Endodermal cell (in vitro differentiated cells): ENCODE results near the gene NFATC1. TPM values are rescaled to one million over a fixed set of nuclear protein-coding genes. Genes with fewer than 3 reads are reported as not detected.

Experiments
- DNase-seq: peaks from one replicate; pipeline ENCODE4 v3.0.0-alpha.2; 2017
- H3K27ac ChIP-seq: 2 replicates; pipeline ENCODE4 v1.5.1; 2013; ENCODE audit warnings: mild to moderate bottlenecking, low read depth, low read length, moderate library complexity
- H3K27me3 ChIP-seq: 2 replicates; pipeline ENCODE4 v1.6.1; 2013; ENCODE audit warnings: mild to moderate bottlenecking, low read length, moderate library complexity; ENCODE audit not compliant: insufficient read depth, control insufficient read depth, poor library complexity, severe bottlenecking
- H3K36me3 ChIP-seq: 2 replicates; pipeline ENCODE4 v1.7.0; 2013; ENCODE audit warnings: mild to moderate bottlenecking, low read length, moderate library complexity; ENCODE audit not compliant: control insufficient read depth, insufficient read depth
- H3K4me1 ChIP-seq: one replicate; pipeline ENCODE4 v1.7.0; 2013; ENCODE audit warnings: low read length; ENCODE audit not compliant: control insufficient read depth, insufficient read depth
- H3K4me3 ChIP-seq: 2 replicates; pipeline ENCODE4 v1.5.1; 2013; ENCODE audit warnings: mild to moderate bottlenecking, low read length, moderate library complexity
- H3K9ac ChIP-seq: 2 replicates; pipeline ENCODE4 v1.6.1; 2013; ENCODE audit warnings: mild to moderate bottlenecking, low read length, moderate library complexity; ENCODE audit not compliant: poor library complexity, severe bottlenecking; ENCODE audit errors: extremely low read depth
- H3K9me3 ChIP-seq: 2 replicates; pipeline ENCODE4 v1.6.1; 2013; ENCODE audit warnings: mild to moderate bottlenecking, low read length, moderate library complexity; ENCODE audit not compliant: control insufficient read depth
- H3K27ac Mint-ChIP-seq: 2 replicates; pipeline ENCODE4 v1.8.0; 2020; ENCODE audit warnings: mixed read lengths
- H3K27me3 Mint-ChIP-seq: 2 replicates; pipeline ENCODE4 v1.8.0; 2021; ENCODE audit warnings: mild to moderate bottlenecking, mixed read lengths; ENCODE audit not compliant: insufficient read depth
- H3K36me3 Mint-ChIP-seq: 2 replicates; pipeline ENCODE4 v1.8.0; 2020; ENCODE audit warnings: low read depth, mixed read lengths
- H3K4me1 Mint-ChIP-seq: 2 replicates; pipeline ENCODE4 v1.8.0; 2020; ENCODE audit warnings: mixed read lengths
- H3K4me3 Mint-ChIP-seq: 2 replicates; pipeline ENCODE4 v1.8.0; 2020; ENCODE audit warnings: mild to moderate bottlenecking, moderate library complexity, mixed read lengths
- H3K9me3 Mint-ChIP-seq: 2 replicates; pipeline ENCODE4 v1.8.0; 2020; ENCODE audit warnings: mild to moderate bottlenecking, mixed read lengths
- CTCF ChIP-seq: fragments of 200-600 bp; sonication (generic); conservative IDR thresholded peaks from 2 replicates; pipeline ENCODE4 v1.5.0; 2021; ENCODE audit warnings: antibody characterized with exemption, mild to moderate bottlenecking
- WGBS, 2 experiments: methylation state at CpG; one replicate each; pipeline versions ENCODE4 v1.1.5 to v1.1.7; 2013; ENCODE audit warnings: missing lambda C conversion rate in 2 of 2, mixed read lengths in 1 of 2; ENCODE audit not compliant: insufficient coverage in 1 of 2, insufficient read length in 1 of 2; 5-methylcytosine and 5-hydroxymethylcytosine counted together
- total RNA-seq, 2 donors: library from RNA; stranded (reverse); fragmentation: NEBNext Ultra II Directional in 1 of 2; extraction: Animal tissue kit (Norgen Biotek cat#: 25700) in 1 of 2; gene quantifications; 2 replicates in 1 of 2; 3 replicates in 1 of 2; pipeline ENCODE4 v1.2.1, GENCODE V29; 2021

Gene NFATC1
- total RNA-seq, 2 donors from 2014 or later, result 23.4 to 32.5 TPM

DNA sequence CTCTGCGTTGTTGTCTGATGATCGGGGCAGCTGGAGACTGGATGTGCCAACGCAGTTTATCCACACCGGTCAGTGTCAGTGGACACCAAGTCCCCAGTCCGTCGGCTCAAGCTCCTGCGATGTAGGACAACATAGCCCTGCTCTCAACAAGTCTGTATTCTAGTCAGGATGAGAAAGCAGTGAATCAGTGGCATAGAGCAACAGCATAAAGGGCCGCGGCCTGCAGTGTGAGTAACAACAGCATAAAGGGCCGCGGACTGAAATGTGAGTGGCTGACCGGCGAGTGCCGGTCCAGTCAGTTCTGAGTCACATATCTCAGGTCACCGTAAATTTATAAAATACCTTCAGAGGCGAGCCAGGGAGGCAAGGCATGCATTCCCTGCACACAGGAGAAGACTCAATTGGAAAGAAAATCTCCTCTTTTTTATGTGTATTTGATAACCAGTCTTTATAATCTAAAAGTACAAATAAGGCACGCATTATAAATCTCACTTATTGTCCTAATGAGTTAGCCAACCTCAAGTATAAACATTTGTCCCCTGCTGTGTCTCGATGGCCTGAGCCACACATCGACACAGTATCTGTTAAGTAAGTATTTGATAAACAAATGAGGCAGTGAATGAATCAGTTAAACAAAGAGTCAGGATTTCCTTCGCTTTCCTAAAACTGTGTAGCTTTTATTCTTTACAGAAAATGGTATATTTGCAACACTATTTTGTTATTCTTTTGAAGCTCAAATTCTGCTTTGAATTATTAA, 33.8 kb upstream of the NFATC1 start:
- 87 to 89% methylated on average over 18 to 20 of the region's 20 CpGs for WGBS, 2 experiments
- H3K4me3 Mint-ChIP-seq, result no peak overlapping the region
- H3K4me1 Mint-ChIP-seq, result peaks cover 2% of the 10 kb centered on the region
- DNase-seq, result peak; percentile 31
- Histone ChIP-seq H3K4me1 (no peaks in the 10 kb centered on the region), H3K27me3 (no peaks in the 10 kb centered on the region), H3K9me3 (no peaks in the 10 kb centered on the region), H3K9ac (no peak overlapping the region), H3K36me3 (peaks cover 17% of the 10 kb centered on the region), H3K27ac (no peak overlapping the region), H3K4me3 (no peak overlapping the region)
- peaks cover 50% of the 10 kb centered on the region for H3K36me3 Mint-ChIP-seq
- H3K27ac Mint-ChIP-seq, result no peak overlapping the region
- no peaks in the 10 kb centered on the region for H3K27me3 Mint-ChIP-seq
- no peak for TF ChIP-seq CTCF
- peaks cover 3% of the 10 kb centered on the region for H3K9me3 Mint-ChIP-seq

DNA sequence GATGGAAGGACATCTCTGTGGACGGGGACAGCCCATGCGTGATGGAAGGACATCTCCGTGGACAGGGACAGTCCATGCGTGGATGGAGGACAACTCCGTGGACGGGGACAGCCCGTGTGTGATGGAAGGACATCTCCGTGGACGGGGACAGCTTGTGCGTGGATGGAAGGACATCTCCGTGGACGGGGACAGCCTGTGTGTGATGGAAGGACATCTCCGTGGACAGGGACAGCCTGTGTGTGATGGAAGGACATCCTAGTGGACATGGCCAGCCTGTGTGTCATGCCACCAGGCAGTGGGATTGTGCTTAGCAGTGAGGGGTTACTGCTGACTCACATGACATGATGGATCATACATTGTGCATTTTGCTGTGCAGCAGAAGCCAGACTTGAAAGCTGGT, 30.0 kb upstream of the NFATC1 start:
- H3K9ac ChIP-seq, result no peak overlapping the region
- Mint-ChIP-seq H3K4me1 (peaks cover 2% of the 10 kb centered on the region), H3K27me3 (no peaks in the 10 kb centered on the region), H3K36me3 (peaks cover 47% of the 10 kb centered on the region), H3K27ac (no peak overlapping the region), H3K4me3 (no peak overlapping the region), H3K9me3 (peaks cover 3% of the 10 kb centered on the region)
- H3K27ac ChIP-seq, result no peak overlapping the region
- H3K4me1 ChIP-seq, result no peaks in the 10 kb centered on the region
- no peaks in the 10 kb centered on the region for H3K9me3 ChIP-seq
- H3K27me3 ChIP-seq, result no peaks in the 10 kb centered on the region
- TF ChIP-seq CTCF, result no peak
- 95 to 97% methylated on average over 12 to 13 of the region's 13 CpGs for WGBS, 2 experiments
- peak; percentile 27 for DNase-seq
- peaks cover 13% of the 10 kb centered on the region for H3K36me3 ChIP-seq
- no peak overlapping the region for H3K4me3 ChIP-seq

- Histone ChIP-seq H3K27ac (peak overlapping the region; percentile 44), H3K4me3 (no peak overlapping the region), H3K36me3 (peaks cover 13% of the 10 kb centered on the region), H3K9me3 (no peaks in the 10 kb centered on the region), H3K4me1 (no peaks in the 10 kb centered on the region), H3K27me3 (no peaks in the 10 kb centered on the region), H3K9ac (no peak overlapping the region)
- Mint-ChIP-seq H3K4me1 (peaks cover 2% of the 10 kb centered on the region), H3K4me3 (no peak overlapping the region), H3K36me3 (peaks cover 40% of the 10 kb centered on the region), H3K27me3 (no peaks in the 10 kb centered on the region), H3K9me3 (peaks cover 3% of the 10 kb centered on the region), H3K27ac (no peak overlapping the region)
- 89% methylated on average over 16 to 29 of the region's 29 CpGs for WGBS, 2 experiments
- DNase-seq, result peak; percentile 24
- TF ChIP-seq CTCF, result no peak
These were observed 29.3 kb upstream of the NFATC1 start for GRCh38 chr18:79366177-79367094.
